ENCODE results near the gene SH3TC1. TPM values are rescaled to one million over a fixed set of nuclear protein-coding genes. Genes with fewer than 3 reads are reported as not detected.

The SH3TC1 gene
- total RNA-seq, 1 donor from 2014 or later, result 73.1 TPM

GRCh38 chr4:8267077-8267476, 68.0 kb downstream of the SH3TC1 start:
- TF ChIP-seq CTCF (IDR thresholded peaks at IDR 0.05), result peak; percentile 68
- peak; percentile 79 to 84 for ATAC-seq
- intact Hi-C loops (cut with DNase I), result no loop called here

GRCh38 chr4:8268211-8268610, 69.1 kb downstream of the SH3TC1 start:
- Histone ChIP-seq H3K4me3 (no peak overlapping the region), H3K27me3 (ENCODE audit: low read depth) (peaks cover 24% of the 10 kb centered on the region), H3K9me3 (no peaks in the 10 kb centered on the region), H3K36me3 (no peaks in the 10 kb centered on the region), H3K27ac (no peak overlapping the region), H3K4me1 (peaks cover 44% of the 10 kb centered on the region)
- intact Hi-C loops (cut with DNase I), result no loop called here
- DNase-seq (no peak), ATAC-seq (no peak)
- TF ChIP-seq CTCF (IDR thresholded peaks at IDR 0.05), result no peak

More at GRCh38 chr4:8267077-8267476, 68.0 kb downstream of the SH3TC1 start:
- peak; percentile 85 for DNase-seq
- no peaks in the 10 kb centered on the region for H3K9me3 ChIP-seq
- H3K27ac ChIP-seq, result peak overlapping the region; percentile 18
- H3K27me3 ChIP-seq (ENCODE audit: low read depth), result peaks cover 24% of the 10 kb centered on the region
- peaks cover 32% of the 10 kb centered on the region for H3K4me1 ChIP-seq
- no peak overlapping the region for H3K4me3 ChIP-seq
- H3K36me3 ChIP-seq, result no peaks in the 10 kb centered on the region

- Histone ChIP-seq H3K9me3 (no peaks in the 10 kb centered on the region), H3K27ac (no peak overlapping the region), H3K4me1 (peaks cover 44% of the 10 kb centered on the region), H3K27me3 (ENCODE audit: low read depth) (peaks cover 24% of the 10 kb centered on the region), H3K36me3 (no peaks in the 10 kb centered on the region), H3K4me3 (peak overlapping the region; percentile 52)
- DNase-seq (no peak), ATAC-seq (no peak)
- TF ChIP-seq CTCF (IDR thresholded peaks at IDR 0.05), result no peak
- intact Hi-C loops (cut with DNase I), result no loop called here
Measured at GRCh38 chr4:8268901-8269534, 69.9 kb downstream of the SH3TC1 start.

GRCh38 chr4:8269535-8270417, 70.7 kb downstream of the SH3TC1 start, which contains the start of gene HTRA3:
Gene HTRA3, plus strand, starts transcription at chr4:8269754. Its CDS starts 215 bp downstream, at chr4:8269969.
- H3K4me1 ChIP-seq, result peaks cover 51% of the 10 kb centered on the region
- H3K27me3 ChIP-seq (ENCODE audit: low read depth), result peaks cover 24% of the 10 kb centered on the region
- no peak for TF ChIP-seq CTCF (IDR thresholded peaks at IDR 0.05)
- peak; percentile 40 to 61 for ATAC-seq
- intact Hi-C loops (cut with DNase I), result no loop called here
- no peaks in the 10 kb centered on the region for H3K36me3 ChIP-seq
- no peak for DNase-seq
- peak within 1 kb of the TSS; percentile 41 for H3K27ac ChIP-seq
- H3K4me3 ChIP-seq, result peak within 1 kb of the TSS; percentile 52
- H3K9me3 ChIP-seq, result no peaks in the 10 kb centered on the region

- peak overlapping the region; percentile 52 for H3K4me3 ChIP-seq
- H3K4me1 ChIP-seq, result peaks cover 56% of the 10 kb centered on the region
- H3K9me3 ChIP-seq, result no peaks in the 10 kb centered on the region
- ATAC-seq, result no peak
- H3K36me3 ChIP-seq, result no peaks in the 10 kb centered on the region
- no peak for TF ChIP-seq CTCF (IDR thresholded peaks at IDR 0.05)
- H3K27ac ChIP-seq, result peak overlapping the region; percentile 41
- intact Hi-C loops (cut with DNase I), result no loop called here
- peaks cover 24% of the 10 kb centered on the region for H3K27me3 ChIP-seq (ENCODE audit: low read depth)
- DNase-seq, result no peak
Measured at GRCh38 chr4:8270418-8270771, 71.3 kb downstream of the SH3TC1 start.
